ENCODE results near the gene ING3.

ING3 gene

DNA sequence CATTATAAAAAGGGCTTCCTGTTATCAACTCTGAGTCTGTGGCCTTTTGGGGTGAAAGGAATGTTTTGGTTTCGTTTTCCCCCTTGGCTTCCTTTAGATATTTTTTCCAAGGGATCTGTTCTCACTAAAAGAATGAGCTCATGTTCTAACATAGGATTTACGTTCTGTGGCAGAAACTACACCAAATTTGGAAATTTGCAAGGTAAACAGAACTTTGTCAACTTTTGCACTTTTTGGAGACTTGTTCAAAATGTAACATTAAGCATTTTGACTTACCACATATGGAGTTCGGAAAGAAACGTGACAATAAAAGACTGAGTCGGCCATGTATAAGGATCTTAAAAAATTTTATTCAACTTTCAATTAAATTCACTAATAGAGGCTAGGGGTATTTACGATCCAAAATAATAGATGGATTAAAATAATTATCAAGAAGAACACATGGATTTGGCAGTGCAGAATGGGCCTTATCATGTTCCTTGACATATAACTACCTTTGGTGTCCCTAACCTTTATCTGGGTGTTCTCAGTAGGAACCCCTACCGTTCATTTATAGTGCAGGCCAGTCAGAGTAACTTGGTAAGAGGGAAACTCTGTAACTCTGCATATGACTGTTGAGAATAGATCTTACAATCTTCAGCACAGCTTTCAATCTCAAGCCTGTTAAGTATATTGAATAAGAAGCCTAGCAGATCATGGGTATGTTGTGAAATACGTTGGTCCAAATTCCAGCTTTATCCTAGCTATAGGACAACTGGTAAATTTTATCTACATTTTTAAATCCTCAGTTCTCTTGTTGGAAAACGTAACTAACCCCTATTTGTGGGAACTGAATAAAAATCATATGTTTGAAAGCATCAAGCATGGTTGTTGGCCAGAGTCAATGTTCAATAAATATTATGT, 49.8 kb downstream of the ING3 start:
- H3K36me3 ChIP-seq (replicated peaks; ENCODE audit: low read depth, low read length): no peaks in the 10 kb centered on the region
- TF ChIP-seq EZH2phosphoT487 (IDR thresholded peaks at IDR 0.05; ENCODE audit: low read depth): no peak
- TF ChIP-seq, protein P1, sequence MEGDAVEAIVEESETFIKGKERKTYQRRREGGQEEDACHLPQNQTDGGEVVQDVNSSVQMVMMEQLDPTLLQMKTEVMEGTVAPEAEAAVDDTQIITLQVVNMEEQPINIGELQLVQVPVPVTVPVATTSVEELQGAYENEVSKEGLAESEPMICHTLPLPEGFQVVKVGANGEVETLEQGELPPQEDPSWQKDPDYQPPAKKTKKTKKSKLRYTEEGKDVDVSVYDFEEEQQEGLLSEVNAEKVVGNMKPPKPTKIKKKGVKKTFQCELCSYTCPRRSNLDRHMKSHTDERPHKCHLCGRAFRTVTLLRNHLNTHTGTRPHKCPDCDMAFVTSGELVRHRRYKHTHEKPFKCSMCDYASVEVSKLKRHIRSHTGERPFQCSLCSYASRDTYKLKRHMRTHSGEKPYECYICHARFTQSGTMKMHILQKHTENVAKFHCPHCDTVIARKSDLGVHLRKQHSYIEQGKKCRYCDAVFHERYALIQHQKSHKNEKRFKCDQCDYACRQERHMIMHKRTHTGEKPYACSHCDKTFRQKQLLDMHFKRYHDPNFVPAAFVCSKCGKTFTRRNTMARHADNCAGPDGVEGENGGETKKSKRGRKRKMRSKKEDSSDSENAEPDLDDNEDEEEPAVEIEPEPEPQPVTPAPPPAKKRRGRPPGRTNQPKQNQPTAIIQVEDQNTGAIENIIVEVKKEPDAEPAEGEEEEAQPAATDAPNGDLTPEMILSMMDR (IDR thresholded peaks at IDR 0.05; ENCODE audit: low read depth, low read length): no peak
- H3K4me3 ChIP-seq (ENCODE audit: low read length): no peak overlapping the region
- peaks cover 36% of the 10 kb centered on the region for H3K27me3 ChIP-seq (ENCODE audit: low read depth, low read length)
- no peaks in the 10 kb centered on the region for H3K9me3 ChIP-seq (ENCODE audit: insufficient read depth, low read length)
- peaks cover 20% of the 10 kb centered on the region for H3K4me1 ChIP-seq (ENCODE audit: low read length)
- H3K27ac ChIP-seq (ENCODE audit: low read length): no peak overlapping the region
- H3K79me2 ChIP-seq (ENCODE audit: low read length): no peaks in the 10 kb centered on the region
- H4K20me1 ChIP-seq (ENCODE audit: insufficient read depth, low read length): no peaks in the 10 kb centered on the region
- no peak overlapping the region for H3K9ac ChIP-seq (ENCODE audit: low read length)
- H3K4me2 ChIP-seq (ENCODE audit: low read length): no peak overlapping the region
- H2AFZ ChIP-seq (ENCODE audit: low read depth, low read length): no peak overlapping the region

DNA sequence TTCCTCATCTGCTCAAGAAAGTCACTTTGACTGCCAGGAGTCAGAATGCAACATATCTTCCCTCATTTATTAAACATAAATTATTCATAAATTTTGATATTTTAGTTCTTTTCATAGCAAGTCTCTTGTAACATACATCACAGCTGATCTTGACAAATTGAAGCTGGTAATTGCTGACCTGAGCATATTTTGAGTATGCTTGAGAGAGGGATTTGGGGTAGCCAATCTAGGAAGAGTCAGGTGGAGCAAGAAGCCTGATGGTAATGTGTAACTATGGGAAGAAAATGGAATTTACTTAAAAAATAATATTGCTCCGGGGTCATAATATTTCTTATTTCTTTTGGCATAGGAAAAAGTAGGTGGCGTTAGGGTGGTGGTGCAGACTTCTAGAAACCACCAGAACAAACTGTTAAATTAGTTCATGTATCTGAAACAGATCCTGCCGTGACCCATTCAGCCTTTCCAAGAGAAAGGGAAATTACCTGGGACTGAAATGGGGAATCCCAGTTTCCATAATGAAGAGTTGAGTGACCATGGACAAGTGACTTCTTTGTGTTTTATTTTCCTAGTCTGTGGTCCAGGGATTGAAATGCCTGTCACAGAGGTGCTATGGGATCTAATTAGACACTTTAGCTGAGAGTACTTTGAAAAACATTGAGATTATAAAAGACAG, 50.8 kb downstream of the ING3 start:
- peaks cover 44% of the 10 kb centered on the region for H3K27me3 ChIP-seq (ENCODE audit: low read depth, low read length)
- no peaks in the 10 kb centered on the region for H4K20me1 ChIP-seq (ENCODE audit: insufficient read depth, low read length)
- no peaks in the 10 kb centered on the region for H3K79me2 ChIP-seq (ENCODE audit: low read length)
- H3K4me1 ChIP-seq (ENCODE audit: low read length): peaks cover 15% of the 10 kb centered on the region
- no peak overlapping the region for H3K4me3 ChIP-seq (ENCODE audit: low read length)
- H3K4me2 ChIP-seq (ENCODE audit: low read length): no peak overlapping the region
- no peak overlapping the region for H2AFZ ChIP-seq (ENCODE audit: low read depth, low read length)
- H3K9me3 ChIP-seq (ENCODE audit: insufficient read depth, low read length): no peaks in the 10 kb centered on the region
- H3K9ac ChIP-seq (ENCODE audit: low read length): no peak overlapping the region
- TF ChIP-seq EZH2phosphoT487 (IDR thresholded peaks at IDR 0.05; ENCODE audit: low read depth): no peak
- TF ChIP-seq, protein P1 (IDR thresholded peaks at IDR 0.05; ENCODE audit: low read depth, low read length): no peak
- H3K27ac ChIP-seq (ENCODE audit: low read length): no peak overlapping the region
- H3K36me3 ChIP-seq (replicated peaks; ENCODE audit: low read depth, low read length): no peaks in the 10 kb centered on the region

DNA sequence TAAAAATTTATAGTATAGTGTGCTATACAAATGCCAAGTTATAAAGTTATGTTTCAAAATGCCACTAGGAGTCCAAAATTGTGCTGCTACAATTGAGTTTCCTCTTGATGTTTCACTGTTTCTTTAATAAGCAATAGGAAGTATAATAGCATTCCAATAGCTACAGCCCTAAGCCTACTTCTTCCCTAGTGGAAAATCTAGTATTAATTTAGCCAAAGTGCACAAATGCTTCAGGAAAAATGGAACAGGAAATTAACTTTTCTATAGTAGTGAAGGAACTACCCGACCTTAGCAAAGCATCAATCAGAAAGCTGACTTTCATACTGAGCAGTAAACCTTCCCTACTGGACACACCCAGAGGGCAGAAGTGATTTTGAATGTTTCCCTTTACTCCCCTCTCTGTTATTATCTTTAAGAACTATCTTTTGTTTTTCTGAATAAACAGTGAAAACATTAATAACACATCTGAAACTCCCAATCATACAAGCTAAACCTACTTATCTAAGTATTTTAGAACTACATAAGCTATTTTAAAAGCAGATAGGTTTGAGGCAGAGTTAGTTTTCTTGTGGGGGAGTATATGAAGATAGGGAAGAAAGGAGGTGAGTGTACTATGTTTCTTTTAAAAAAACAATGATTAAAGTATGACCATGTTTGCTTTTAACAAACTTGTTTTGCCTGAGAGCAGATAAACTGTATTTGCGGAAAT, 51.6 kb downstream of the ING3 start:
- Histone ChIP-seq H3K27ac (ENCODE audit: low read length) (no peak overlapping the region), H3K4me2 (ENCODE audit: low read length) (no peak overlapping the region), H3K27me3 (ENCODE audit: low read depth, low read length) (peaks cover 52% of the 10 kb centered on the region), H2AFZ (ENCODE audit: low read depth, low read length) (no peak overlapping the region), H4K20me1 (ENCODE audit: insufficient read depth, low read length) (no peaks in the 10 kb centered on the region), H3K9ac (ENCODE audit: low read length) (no peak overlapping the region), H3K36me3 (replicated peaks; ENCODE audit: low read depth, low read length) (no peaks in the 10 kb centered on the region), H3K4me3 (ENCODE audit: low read length) (no peak overlapping the region), H3K4me1 (ENCODE audit: low read length) (peaks cover 7% of the 10 kb centered on the region), H3K79me2 (ENCODE audit: low read length) (no peaks in the 10 kb centered on the region), H3K9me3 (ENCODE audit: insufficient read depth, low read length) (no peaks in the 10 kb centered on the region)
- TF ChIP-seq EZH2phosphoT487 (IDR thresholded peaks at IDR 0.05; ENCODE audit: low read depth): no peak
- TF ChIP-seq, protein P1 (IDR thresholded peaks at IDR 0.05; ENCODE audit: low read depth, low read length): no peak

DNA sequence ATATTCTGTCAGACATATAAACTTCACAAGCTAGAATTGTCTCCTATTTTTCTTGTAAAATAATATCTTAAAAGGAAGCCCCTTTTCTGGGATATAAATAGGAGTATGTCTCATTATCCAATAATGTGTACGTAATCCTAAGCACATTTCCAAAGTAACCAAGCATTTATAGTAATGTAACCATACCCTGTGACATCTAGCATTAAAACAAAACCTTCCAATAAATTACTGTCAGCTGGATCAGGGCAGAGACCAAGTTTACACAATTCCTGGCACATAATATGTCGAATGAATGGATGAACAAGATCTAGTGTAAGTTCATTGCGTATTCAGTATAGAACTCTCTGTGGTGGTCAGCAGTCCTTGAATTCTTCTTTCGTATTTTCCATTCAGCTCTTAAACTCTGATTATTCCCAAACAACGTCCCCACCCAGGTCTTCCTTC, 52.2 kb downstream of the ING3 start:
- no peak overlapping the region for H2AFZ ChIP-seq (ENCODE audit: low read depth, low read length)
- no peak overlapping the region for H3K4me3 ChIP-seq (ENCODE audit: low read length)
- no peaks in the 10 kb centered on the region for H3K79me2 ChIP-seq (ENCODE audit: low read length)
- H3K9me3 ChIP-seq (ENCODE audit: insufficient read depth, low read length): no peaks in the 10 kb centered on the region
- H4K20me1 ChIP-seq (ENCODE audit: insufficient read depth, low read length): no peaks in the 10 kb centered on the region
- H3K27ac ChIP-seq (ENCODE audit: low read length): no peak overlapping the region
- TF ChIP-seq EZH2phosphoT487 (IDR thresholded peaks at IDR 0.05; ENCODE audit: low read depth): no peak
- TF ChIP-seq, protein P1 (IDR thresholded peaks at IDR 0.05; ENCODE audit: low read depth, low read length): no peak
- no peak overlapping the region for H3K9ac ChIP-seq (ENCODE audit: low read length)
- H3K27me3 ChIP-seq (ENCODE audit: low read depth, low read length): peaks cover 52% of the 10 kb centered on the region
- H3K4me2 ChIP-seq (ENCODE audit: low read length): no peak overlapping the region
- H3K36me3 ChIP-seq (replicated peaks; ENCODE audit: low read depth, low read length): no peaks in the 10 kb centered on the region
- peaks cover 5% of the 10 kb centered on the region; the same call in 1 of the 2 replicates for H3K4me1 ChIP-seq (ENCODE audit: low read length)

Data from OCI-LY3 (cell line).